Right cardiac atrium (tissue), 5 donors: ENCODE results near the gene EMD. TPM values are rescaled to one million over a fixed set of nuclear protein-coding genes. Genes with fewer than 3 reads are reported as not detected.
A peak's percentile ranks its signal among the peaks of the same experiment; 100 is the strongest.

Experiments used
- ATAC-seq, 2 donors: fragments of 200-7000 bp; cut with Tn5 transposase; one replicate each; pipeline versions ENCODE4 v1.8.0 to v1.9.1; 2020; ENCODE audit warnings: moderate library complexity in 2 of 2, mild to moderate bottlenecking in 1 of 2
- DNase-seq, 3 donors: peaks; one replicate each; pipeline ENCODE4 v3.0.0-alpha.2; 2020
- H3K27ac ChIP-seq: one replicate; pipeline ENCODE4 v1.5.1; 2013; ENCODE audit warnings: mild to moderate bottlenecking, low read length, control low read depth, moderate library complexity
- H3K27me3 ChIP-seq: one replicate; pipeline ENCODE4 v1.6.1; 2013; ENCODE audit not compliant: control insufficient read depth, insufficient read depth
- H3K4me1 ChIP-seq: one replicate; pipeline ENCODE4 v1.6.1; 2013; ENCODE audit warnings: low read length; ENCODE audit not compliant: control insufficient read depth, insufficient read depth
- H3K4me3 ChIP-seq: one replicate; pipeline ENCODE4 v1.5.1; 2013; ENCODE audit warnings: low read length, control low read depth
- H3K9me3 ChIP-seq: one replicate; pipeline ENCODE4 v1.6.1; 2013; ENCODE audit warnings: low read length; ENCODE audit not compliant: control insufficient read depth
- WGBS: extraction: QIAGEN DNeasy Blood & Tissue Kit; methylation state at CpG from one replicate; pipeline ENCODE4 v1.1.7; 2013; 5-methylcytosine and 5-hydroxymethylcytosine counted together
- intact Hi-C, 4 donors: fragments of 100-400 bp; cut with DNase I; formaldehyde crosslinking; loops; one replicate each; pipeline versions ENCODE4 v1.11.0 to v1.14.0; 2022 to 2023
- polyA plus RNA-seq: library from polyadenylated mRNA; stranded (reverse); fragments of 200-250 nt; gene quantifications from one replicate; pipeline ENCODE4 v1.2.3, GENCODE V29; 2013
- total RNA-seq, 4 donors: library from RNA; stranded (reverse); fragmentation: NEBNext Ultra II Directional; extraction: Animal tissue kit (Norgen Biotek cat#: 25700); gene quantifications; one replicate each; pipeline ENCODE4 v1.2.1, GENCODE V29; 2021
- donor health status: healthy with polysubstance abuse.
- donor health status: DM: no; HTN: yes; CAD: no.
- donor health status: DM: no; HTN: no; CAD: no.
- donor health status: DM: no; HTN: yes; CAD: no; lungs with severe emphysema.
- donor health status: DM: yes; HTN: yes; CAD: no.

Gene EMD
- total and polyA plus RNA-seq, 5 donors = 58.5 to 86.1 (median 60.6) TPM

GRCh38 chrX:154409222-154409871 lies 30.3 kb downstream of the EMD start, which contains the start of gene DNASE1L1:
DNASE1L1 (minus strand) TSS chrX:154409254; CDS start chrX:154405568, 3,686 bp downstream.
- peak; percentile 86 to 93 (median 93) for DNase-seq
- 43% methylated on average over 24 of the region's 26 CpGs for WGBS
- H3K27ac ChIP-seq = peak within 1 kb of the TSS; percentile 83
- no peaks in the 10 kb centered on the region for H3K4me1 ChIP-seq
- intact Hi-C loops = loop anchor here in 1 of 4 donors (10.0 kb wide), 1 partner anchor 105 kb away; the partner anchor contains the start of gene FAM3A
- H3K9me3 ChIP-seq = no peaks in the 10 kb centered on the region
- ATAC-seq = peak; percentile 80 to 82
- peak within 1 kb of the TSS; percentile 37 for H3K4me3 ChIP-seq
- no peaks in the 10 kb centered on the region for H3K27me3 ChIP-seq

- H3K27me3 ChIP-seq = no peaks in the 10 kb centered on the region
- WGBS = under 1% methylated on average over 29 of the region's 29 CpGs
- H3K27ac ChIP-seq = peak overlapping the region; percentile 85
- H3K9me3 ChIP-seq = no peaks in the 10 kb centered on the region
- intact Hi-C loops = no loop called here
- H3K4me3 ChIP-seq = peak overlapping the region; percentile 70
- DNase-seq (peak; percentile 72 to 88 (median 88)), ATAC-seq (peak; percentile 75 to 76)
- no peaks in the 10 kb centered on the region for H3K4me1 ChIP-seq
Measured at GRCh38 chrX:154411981-154412340, 32.9 kb downstream of the EMD start.

- intact Hi-C loops = no loop called here
Measured at GRCh38 chrX:154412468-154412867, 33.4 kb downstream of the EMD start.

GRCh38 chrX:154413142-154413541 lies 34.0 kb downstream of the EMD start:
- Histone ChIP-seq H3K27ac (peak overlapping the region; percentile 37), H3K27me3 (no peaks in the 10 kb centered on the region), H3K4me1 (no peaks in the 10 kb centered on the region), H3K4me3 (no peak overlapping the region), H3K9me3 (no peaks in the 10 kb centered on the region)
- DNase-seq (no peak), ATAC-seq (no peak)
- intact Hi-C loops = no loop called here
- WGBS = 83% methylated on average over 8 of the region's 8 CpGs

More at GRCh38 chrX:154412468-154412867, 33.4 kb downstream of the EMD start:
- peak overlapping the region; percentile 85 for H3K27ac ChIP-seq
- no peaks in the 10 kb centered on the region for H3K4me1 ChIP-seq
- H3K4me3 ChIP-seq = peak overlapping the region; percentile 70
- DNase-seq (peak; percentile 61 to 69 (median 62)), ATAC-seq (peak; percentile 30 to 73)
- H3K9me3 ChIP-seq = no peaks in the 10 kb centered on the region
- 29% methylated on average over 4 of the region's 4 CpGs for WGBS
- H3K27me3 ChIP-seq = no peaks in the 10 kb centered on the region

GRCh38 chrX:154417157-154417556 lies 38.1 kb downstream of the EMD start:
- Histone ChIP-seq H3K9me3 (no peaks in the 10 kb centered on the region), H3K4me3 (no peak overlapping the region), H3K4me1 (no peaks in the 10 kb centered on the region), H3K27me3 (no peaks in the 10 kb centered on the region), H3K27ac (no peak overlapping the region)
- ATAC-seq = no peak
- DNase-seq = no peak
- intact Hi-C loops = no loop called here
- 79% methylated on average over 7 of the region's 7 CpGs for WGBS

- peak overlapping the region; percentile 53 for H3K27ac ChIP-seq
Measured at GRCh38 chrX:154419189-154419588, 40.1 kb downstream of the EMD start.

GRCh38 chrX:154419688-154420401 lies 40.8 kb downstream of the EMD start:
- no peaks in the 10 kb centered on the region for H3K27me3 ChIP-seq
- H3K9me3 ChIP-seq = no peaks in the 10 kb centered on the region
- H3K27ac ChIP-seq = peak overlapping the region; percentile 85
- intact Hi-C loops = no loop called here
- WGBS = 52% methylated on average over 19 of the region's 19 CpGs
- H3K4me1 ChIP-seq = no peaks in the 10 kb centered on the region
- H3K4me3 ChIP-seq = no peak overlapping the region
- ATAC-seq (peak; percentile 86 to 90), DNase-seq (peak in 1 of 3 donors; percentile 41)

More at GRCh38 chrX:154419189-154419588, 40.1 kb downstream of the EMD start:
- H3K4me1 ChIP-seq = no peaks in the 10 kb centered on the region
- H3K9me3 ChIP-seq = no peaks in the 10 kb centered on the region
- H3K27me3 ChIP-seq = no peaks in the 10 kb centered on the region
- 85% methylated on average over 8 of the region's 8 CpGs for WGBS
- ATAC-seq (no peak), DNase-seq (no peak)
- H3K4me3 ChIP-seq = no peak overlapping the region
- intact Hi-C loops = no loop called here

GRCh38 chrX:154420402-154420756 lies 41.3 kb downstream of the EMD start:
- no peak overlapping the region for H3K4me3 ChIP-seq
- no peaks in the 10 kb centered on the region for H3K4me1 ChIP-seq
- no peaks in the 10 kb centered on the region for H3K9me3 ChIP-seq
- ATAC-seq = peak; percentile 30 to 46
- H3K27me3 ChIP-seq = no peaks in the 10 kb centered on the region
- no peak for DNase-seq
- WGBS = 54% methylated on average over 10 of the region's 10 CpGs
- intact Hi-C loops = no loop called here
- H3K27ac ChIP-seq = peak overlapping the region; percentile 85

- 88% methylated on average over 13 of the region's 13 CpGs for WGBS
- Histone ChIP-seq H3K27ac (no peak overlapping the region), H3K9me3 (no peaks in the 10 kb centered on the region), H3K4me3 (no peak overlapping the region), H3K27me3 (no peaks in the 10 kb centered on the region), H3K4me1 (no peaks in the 10 kb centered on the region)
- no peak for ATAC-seq
- intact Hi-C loops = no loop called here
- DNase-seq = no peak
Measured at GRCh38 chrX:154426916-154427770, 48.0 kb downstream of the EMD start.

- Histone ChIP-seq H3K4me3 (peak within 1 kb of the TSS; percentile 73), H3K4me1 (no peaks in the 10 kb centered on the region), H3K27me3 (no peaks in the 10 kb centered on the region), H3K9me3 (no peaks in the 10 kb centered on the region), H3K27ac (peak within 1 kb of the TSS; percentile 72)
- 9% methylated on average over 87 of the region's 87 CpGs for WGBS
- intact Hi-C loops = no loop called here
- ATAC-seq = peak; percentile 98 to 99
- DNase-seq = peak; percentile 94 to 97 (median 97)
Measured at GRCh38 chrX:154428176-154429171, 49.4 kb downstream of the EMD start, which contains the start of gene ATP6AP1. ATP6AP1 (plus strand) TSS chrX:154428677; CDS start chrX:154428693, 16 bp downstream.
